ENCODE measurements around the gene HEPN1. TPM values are rescaled to one million over a fixed set of nuclear protein-coding genes. Genes with fewer than 3 reads are reported as not detected.

Gene HEPN1
- total and polyA plus RNA-seq, 9 of the 15 experiments (the other 6 are each of a cell fraction or from before 2014, with no cell fraction given) = not detected

- TF ChIP-seq PREB (CRISPR knock-in tag; IDR thresholded peaks at IDR 0.05) = no peak
- TF ChIP-seq NKRF (IDR thresholded peaks at IDR 0.05; ENCODE audit: borderline replicate concordance) = no peak
- no peak for TF ChIP-seq ETS1 (conservative IDR thresholded peaks at IDR 0.05; ENCODE audit: control insufficient read depth, low read depth, low read length)
- TF ChIP-seq ZNF699 (CRISPR knock-in tag; IDR thresholded peaks at IDR 0.05; ENCODE audit: insufficient replicate concordance) = no peak
- TF ChIP-seq CBX5 (IDR thresholded peaks at IDR 0.05; ENCODE audit: borderline replicate concordance, low read depth) = 0 out of 2 replicates have a peak, but pooled peaks have one; percentile 9
- TF ChIP-seq TAF15 (IDR thresholded peaks at IDR 0.05; ENCODE audit: low read depth, low read length) = no peak
- TF ChIP-seq TBP (optimal IDR thresholded peaks at IDR 0.05; ENCODE audit: low read depth, low read length) = peak; percentile 63
- TF ChIP-seq CBFA2T2 (conservative IDR thresholded peaks at IDR 0.05) = no peak
- no peak for TF ChIP-seq CHD4 (IDR thresholded peaks at IDR 0.05; ENCODE audit: insufficient read depth, insufficient replicate concordance, low read depth, low read length, poor library complexity, severe bottlenecking)
- TF ChIP-seq ZNF589 (CRISPR knock-in tag; IDR thresholded peaks at IDR 0.05; ENCODE audit: low read depth) = no peak
- TF ChIP-seq SRSF7 (optimal IDR thresholded peaks at IDR 0.05; ENCODE audit: low read depth, low read length) = no peak
- TF ChIP-seq TAL1 (IDR thresholded peaks at IDR 0.05) = no peak
- no peak for TF ChIP-seq JUND (IDR thresholded peaks at IDR 0.05; ENCODE audit: borderline replicate concordance, low read depth, low read length)
- no peak; the same call in 2 of the 3 replicates for TF ChIP-seq JUND (tag; IDR thresholded peaks at IDR 0.05; ENCODE audit: borderline replicate concordance, low read depth, low read length)
- TF ChIP-seq HSF4 (CRISPR knock-in tag; IDR thresholded peaks at IDR 0.05; ENCODE audit: borderline replicate concordance) = no peak
- TF ChIP-seq NR2C2 (CRISPR knock-in tag; IDR thresholded peaks at IDR 0.05) = no peak
- TF ChIP-seq NR2C2 (tag; IDR thresholded peaks at IDR 0.05) = no peak
- TF ChIP-seq HLTF (IDR thresholded peaks at IDR 0.05) = no peak
- TF ChIP-seq KAT7 (CRISPR knock-in tag; IDR thresholded peaks at IDR 0.05; ENCODE audit: borderline replicate concordance) = no peak
- no peak for TF ChIP-seq POLR3G (IDR thresholded peaks at IDR 0.05; ENCODE audit: extremely low read depth, insufficient read length, insufficient replicate concordance)
- TF ChIP-seq MYBL2 (IDR thresholded peaks at IDR 0.05; ENCODE audit: low read depth) = no peak
- TF ChIP-seq MYBL2 (CRISPR knock-in tag; IDR thresholded peaks at IDR 0.05; ENCODE audit: borderline replicate concordance) = no peak
- TF ChIP-seq YY1 (IDR thresholded peaks at IDR 0.05; ENCODE audit: borderline replicate concordance in 1 of 3, control insufficient read depth in 1 of 3, extremely low read depth in 1 of 3, insufficient read depth in 3 of 3, insufficient read length in 1 of 3, insufficient replicate concordance in 2 of 3, low read depth in 1 of 3, low read length in 2 of 3) = peak in 2 of 3 experiments; percentile 23 to 41
These were observed 42.9 kb upstream of the HEPN1 start (continued) for GRCh38 chr11:124875943-124876817.

All from K562 (cell line).